ENCODE measurements around the gene GAB2.

Gene GAB2

DNA sequence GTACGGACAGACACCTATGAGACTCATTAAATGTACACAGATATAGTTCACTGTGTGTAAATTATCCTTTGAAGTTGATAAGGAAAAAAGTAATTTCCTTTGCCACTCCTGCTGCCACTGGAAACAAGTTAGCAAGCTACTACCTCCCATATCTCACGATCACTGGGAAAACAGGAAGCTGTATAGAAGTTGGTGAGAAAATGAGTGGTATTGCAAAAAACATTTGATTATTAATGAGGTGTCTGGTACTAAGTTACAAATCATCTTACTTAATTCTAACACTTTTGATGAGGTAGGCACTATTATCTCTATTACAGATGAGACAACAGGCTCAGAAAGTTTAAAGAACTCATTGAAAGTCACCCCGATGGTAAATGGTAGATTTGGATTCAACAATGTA lies 68.5 kb downstream of the GAB2 start:
- peak overlapping the region in 2 of 3 experiments; percentile 7 to 44 for H3K4me3 Mint-ChIP-seq

DNA sequence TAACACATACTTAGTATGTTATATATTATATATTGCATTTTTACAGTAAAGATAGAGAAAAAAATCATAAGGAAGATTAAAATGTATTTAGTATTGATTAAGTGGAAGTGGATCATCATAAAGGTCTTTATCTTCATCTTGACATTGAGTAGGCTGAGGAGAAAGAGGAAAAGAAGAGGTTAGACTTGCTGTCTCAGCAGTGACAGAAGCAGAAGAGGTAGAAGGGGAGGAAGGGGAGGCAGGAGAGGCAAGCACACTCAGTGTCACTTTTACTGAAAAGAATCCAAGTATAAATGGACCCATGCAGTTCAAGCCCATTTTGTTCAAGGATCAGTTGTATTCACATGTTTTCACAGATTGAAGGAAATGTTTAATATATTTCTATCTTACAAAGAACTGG lies 69.7 kb downstream of the GAB2 start:
- Mint-ChIP-seq H3K36me3 (ENCODE audit: low read depth) (no peaks in the 10 kb centered on the region), H3K9me3 (no peaks in the 10 kb centered on the region), H3K4me3 (peak overlapping the region in 1 of 3 experiments; percentile 38), H3K27ac (peak overlapping the region; percentile 93 to 99 (median 97)), H3K27me3 (ENCODE audit: low read depth) (no peaks in the 10 kb centered on the region), H3K4me1 (peaks cover 69% of the 10 kb centered on the region)
- TF ChIP-seq CTCF (IDR thresholded peaks at IDR 0.05; ENCODE audit: unreplicated experiment in 3 of 3): no peak

More for the DNA sequence above, 68.5 kb downstream of the GAB2 start:
- Mint-ChIP-seq H3K4me1 (peaks cover 66% of the 10 kb centered on the region), H3K27ac (peak overlapping the region; percentile 97 to 99 (median 98)), H3K36me3 (ENCODE audit: low read depth) (no peaks in the 10 kb centered on the region), H3K27me3 (ENCODE audit: low read depth) (no peaks in the 10 kb centered on the region), H3K9me3 (no peaks in the 10 kb centered on the region)
- TF ChIP-seq CTCF (IDR thresholded peaks at IDR 0.05; ENCODE audit: unreplicated experiment in 3 of 3): no peak

- no peaks in the 10 kb centered on the region for H3K9me3 Mint-ChIP-seq
- H3K4me1 Mint-ChIP-seq: peaks cover 64% of the 10 kb centered on the region
- no peak overlapping the region for H3K4me3 Mint-ChIP-seq
- TF ChIP-seq CTCF (IDR thresholded peaks at IDR 0.05; ENCODE audit: unreplicated experiment in 3 of 3): no peak
- no peaks in the 10 kb centered on the region for H3K27me3 Mint-ChIP-seq (ENCODE audit: low read depth)
- no peaks in the 10 kb centered on the region for H3K36me3 Mint-ChIP-seq (ENCODE audit: low read depth)
- peak overlapping the region in 2 of 3 experiments; percentile 79 to 88 for H3K27ac Mint-ChIP-seq
Observed at GRCh38 chr11:78346799-78347198, 70.8 kb downstream of the GAB2 start.

DNA sequence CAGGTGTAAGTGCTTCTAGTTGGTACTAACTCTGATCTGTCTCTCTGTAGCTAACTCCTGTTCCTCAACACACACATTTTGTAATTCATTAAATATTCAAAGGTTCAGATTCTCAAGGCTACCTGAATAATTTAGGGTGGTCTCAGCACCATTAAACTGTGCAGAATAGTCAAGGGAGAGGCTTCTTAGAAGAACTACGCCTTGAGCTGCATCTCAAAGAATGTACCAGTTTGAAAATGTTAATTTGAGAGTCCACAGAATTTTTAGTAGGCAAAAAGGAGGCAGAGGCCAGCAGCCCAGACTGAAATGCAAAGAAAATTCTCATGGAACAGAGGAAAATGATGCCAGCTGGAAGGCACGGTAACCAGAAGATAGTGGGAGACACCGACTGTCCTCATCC lies 72.2 kb downstream of the GAB2 start:
- Mint-ChIP-seq H3K36me3 (ENCODE audit: low read depth) (no peaks in the 10 kb centered on the region), H3K27me3 (ENCODE audit: low read depth) (no peaks in the 10 kb centered on the region), H3K9me3 (no peaks in the 10 kb centered on the region), H3K4me3 (no peak overlapping the region), H3K4me1 (peaks cover 53% of the 10 kb centered on the region), H3K27ac (peak overlapping the region in 2 of 3 experiments; percentile 26 to 79)
- TF ChIP-seq CTCF (IDR thresholded peaks at IDR 0.05; ENCODE audit: unreplicated experiment in 3 of 3): no peak

GRCh38 chr11:78344676-78345075 lies 72.9 kb downstream of the GAB2 start:
- no peaks in the 10 kb centered on the region for H3K36me3 Mint-ChIP-seq (ENCODE audit: low read depth)
- H3K27me3 Mint-ChIP-seq (ENCODE audit: low read depth): no peaks in the 10 kb centered on the region
- H3K4me3 Mint-ChIP-seq: no peak overlapping the region
- H3K27ac Mint-ChIP-seq: peak overlapping the region in 1 of 3 experiments; percentile 3
- no peaks in the 10 kb centered on the region for H3K9me3 Mint-ChIP-seq
- peaks cover 53% of the 10 kb centered on the region for H3K4me1 Mint-ChIP-seq
- no peak for TF ChIP-seq CTCF (IDR thresholded peaks at IDR 0.05; ENCODE audit: unreplicated experiment in 3 of 3)

- TF ChIP-seq CTCF (IDR thresholded peaks at IDR 0.05; ENCODE audit: unreplicated experiment in 3 of 3): no peak
- no peaks in the 10 kb centered on the region for H3K27me3 Mint-ChIP-seq (ENCODE audit: low read depth)
- H3K36me3 Mint-ChIP-seq (ENCODE audit: low read depth): no peaks in the 10 kb centered on the region
- peaks cover 53% of the 10 kb centered on the region for H3K4me1 Mint-ChIP-seq
- H3K27ac Mint-ChIP-seq: peak overlapping the region in 1 of 3 experiments; percentile 3
- H3K9me3 Mint-ChIP-seq: no peaks in the 10 kb centered on the region
- H3K4me3 Mint-ChIP-seq: no peak overlapping the region
Observed at GRCh38 chr11:78344094-78344493, 73.5 kb downstream of the GAB2 start.

All from nephron (organoid).